NCI-H1436 (cell line): ENCODE results near the gene ABCG2.
"Not testable (repeated sequence)": the region's sequence is repeated elsewhere in the genome, so short reads cannot be mapped to it uniquely, and the experiment has no call there.

ENCODE experiments used
- DNase-seq: peaks from one replicate; lab custom pipeline; 2025; lab: John Stamatoyannopoulos, UW

Gene ABCG2

DNA sequence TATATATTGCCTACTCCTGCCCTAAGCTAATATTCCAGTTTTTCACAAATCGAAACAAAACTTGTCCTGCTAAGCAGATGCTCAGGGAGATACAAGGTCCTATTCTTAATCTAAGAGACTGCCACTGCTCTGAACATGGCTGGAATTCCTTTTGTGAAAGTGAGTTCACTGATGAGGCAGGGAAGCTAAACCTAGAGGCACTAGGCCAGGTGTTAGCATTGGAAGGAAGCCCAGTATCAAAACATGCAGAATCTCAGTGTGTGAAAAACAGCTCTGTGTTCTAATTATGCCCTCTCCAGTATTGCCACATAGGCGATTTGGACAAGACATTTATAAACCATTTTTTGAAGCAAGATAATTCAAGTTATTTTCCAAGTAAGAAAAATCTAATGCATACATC, 47.6 kb downstream of the ABCG2 start:
- no peak for DNase-seq

GRCh38 chr4:88109123-88109881, 49.1 kb downstream of the ABCG2 start:
- no peak for DNase-seq

- DNase-seq: no peak
Measured at GRCh38 chr4:88108747-88109122, 49.7 kb downstream of the ABCG2 start.

GRCh38 chr4:88108108-88108465, 50.4 kb downstream of the ABCG2 start:
- not testable (repeated sequence) for DNase-seq

GRCh38 chr4:88107406-88108107, 50.9 kb downstream of the ABCG2 start:
- no peak for DNase-seq

DNA sequence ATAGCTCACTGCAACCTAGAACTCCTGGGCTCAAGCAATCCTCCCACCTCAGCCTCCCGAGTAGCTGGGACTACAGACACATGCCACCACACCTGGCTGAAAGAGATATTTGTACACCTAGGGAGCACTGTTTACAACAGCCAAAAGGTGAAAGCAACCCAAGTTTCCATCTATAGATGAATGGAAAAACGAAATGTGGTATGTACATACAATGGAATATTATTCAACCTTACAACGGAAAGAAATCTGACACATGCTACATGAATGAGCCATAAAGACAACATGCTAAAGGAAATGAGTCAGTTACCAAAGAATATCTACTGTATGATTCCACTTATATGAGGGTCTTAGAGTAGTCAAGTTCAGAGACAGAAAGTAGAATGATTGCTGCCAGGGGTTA, 52.2 kb downstream of the ABCG2 start:
- no peak for DNase-seq

DNA sequence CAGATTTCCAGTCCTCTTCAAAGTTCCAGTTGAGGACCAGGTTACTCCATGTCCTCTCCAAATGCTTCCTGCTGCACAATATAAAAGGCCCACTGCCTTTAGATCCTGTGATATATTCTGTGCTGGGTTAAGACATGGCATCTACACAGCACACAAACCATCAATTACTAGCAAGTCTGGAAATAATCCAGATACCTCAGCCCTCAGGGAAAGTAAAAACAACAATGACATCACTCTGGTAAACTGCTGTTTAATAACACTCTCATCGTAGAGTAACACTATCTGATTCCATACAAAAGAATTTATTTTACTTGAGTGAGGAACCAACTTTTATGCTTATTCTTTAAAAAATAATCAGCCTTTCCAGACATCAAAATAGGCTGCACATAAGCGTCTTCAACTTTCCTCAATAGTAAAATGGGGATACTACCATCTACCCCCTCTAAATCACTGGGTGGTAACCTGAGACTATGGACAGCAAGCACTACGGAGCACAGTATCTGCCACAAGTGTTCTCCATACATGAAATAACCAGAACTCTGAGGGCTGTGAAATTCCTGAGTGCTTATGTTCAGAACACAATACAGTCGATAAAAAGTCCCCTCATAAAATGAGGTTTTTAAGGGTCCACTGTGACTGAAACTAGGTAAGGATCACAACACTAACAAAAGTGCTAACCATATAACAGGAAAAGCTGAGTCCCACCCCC, 53.4 kb downstream of the ABCG2 start:
- DNase-seq: no peak

DNA sequence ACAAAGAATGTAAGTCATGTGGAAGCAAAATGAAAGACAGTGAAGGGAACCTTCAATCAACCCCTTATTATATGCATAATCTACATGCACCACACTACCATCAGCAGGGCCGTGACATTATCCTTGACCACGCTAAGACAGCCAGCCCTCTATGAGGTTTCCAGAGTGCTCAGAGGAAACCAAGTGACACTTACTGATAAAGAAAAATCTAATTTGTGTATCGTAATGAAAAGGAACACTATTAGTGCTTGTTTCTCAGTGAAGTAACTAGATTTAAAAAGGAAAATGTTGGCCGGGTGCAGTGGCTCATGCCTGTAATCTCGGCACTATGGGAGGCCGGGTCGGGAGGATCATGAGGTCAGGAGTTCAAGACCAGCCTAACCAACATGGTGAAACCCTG, 56.4 kb downstream of the ABCG2 start:
- no peak for DNase-seq

DNA sequence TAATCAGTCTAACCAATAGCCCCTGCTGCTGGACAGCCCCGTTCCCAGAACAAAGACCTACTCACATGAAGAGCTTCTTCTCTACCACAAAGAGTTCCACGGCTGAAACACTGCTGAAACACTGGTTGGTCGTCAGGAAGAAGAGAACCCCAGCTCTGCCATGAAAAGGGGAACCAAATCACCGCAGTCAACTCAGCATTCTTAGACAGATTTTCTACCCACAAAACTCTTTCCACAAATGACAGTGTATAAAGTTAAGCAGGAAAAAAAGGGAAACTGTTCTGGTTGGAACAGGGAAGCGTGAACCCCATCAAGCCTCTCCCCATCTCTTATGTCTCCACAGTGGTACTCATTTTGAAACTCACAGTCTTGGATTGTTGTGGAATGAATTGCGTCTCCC, 57.3 kb downstream of the ABCG2 start:
- DNase-seq: no peak

DNA sequence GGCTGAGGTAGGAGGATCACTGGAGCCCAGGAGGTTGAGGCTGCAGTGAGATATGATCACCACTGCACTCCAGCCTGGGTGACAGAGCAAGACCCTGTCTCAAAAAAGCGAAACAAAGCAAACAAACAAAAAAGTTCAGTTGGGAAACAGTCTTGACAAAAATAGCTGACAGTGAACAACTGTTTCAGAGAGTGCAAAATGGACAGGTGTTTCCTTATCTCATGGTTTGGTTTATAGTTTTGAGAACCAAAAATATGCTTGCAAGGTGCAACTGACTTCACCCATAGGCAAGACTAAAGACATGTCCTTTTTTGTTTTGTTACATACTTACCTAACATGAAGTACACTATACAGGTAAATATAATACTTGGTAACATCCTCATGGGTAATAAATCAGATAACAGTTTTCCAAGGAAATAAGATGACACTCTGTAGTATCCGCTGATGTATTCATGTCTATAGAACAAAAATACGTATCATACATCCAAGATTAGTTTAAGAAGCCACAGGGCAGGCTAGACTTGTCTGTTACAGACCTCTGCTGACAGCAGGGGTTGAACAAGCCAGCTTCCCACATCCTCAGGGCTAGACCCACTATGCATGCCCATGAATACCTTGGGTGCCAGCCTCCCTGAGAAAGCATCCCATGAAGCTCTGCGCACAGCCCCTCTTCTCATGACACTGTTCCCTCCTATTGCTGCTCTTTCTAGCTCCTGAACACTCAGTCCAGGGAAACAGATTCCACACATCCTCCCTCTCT, 59.3 kb downstream of the ABCG2 start:
- no peak for DNase-seq

DNA sequence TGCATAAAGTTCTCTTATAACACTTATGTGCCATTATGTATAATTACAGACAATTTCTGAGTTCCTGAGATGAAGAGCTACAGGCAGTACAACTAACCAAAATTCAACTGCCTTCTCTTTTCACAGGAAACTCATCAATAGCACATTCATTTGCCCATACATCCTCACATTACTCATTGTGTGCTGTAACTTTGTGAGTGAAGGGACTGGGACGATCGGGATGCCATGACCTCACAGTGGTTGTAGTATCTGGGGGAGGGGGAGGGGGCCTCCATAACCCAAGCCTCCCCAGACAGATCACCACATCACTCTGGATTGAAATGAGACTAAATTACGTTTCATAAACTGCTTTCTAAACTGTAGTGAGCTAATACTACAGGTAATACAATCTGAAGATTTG, 60.7 kb downstream of the ABCG2 start:
- DNase-seq: no peak

DNA sequence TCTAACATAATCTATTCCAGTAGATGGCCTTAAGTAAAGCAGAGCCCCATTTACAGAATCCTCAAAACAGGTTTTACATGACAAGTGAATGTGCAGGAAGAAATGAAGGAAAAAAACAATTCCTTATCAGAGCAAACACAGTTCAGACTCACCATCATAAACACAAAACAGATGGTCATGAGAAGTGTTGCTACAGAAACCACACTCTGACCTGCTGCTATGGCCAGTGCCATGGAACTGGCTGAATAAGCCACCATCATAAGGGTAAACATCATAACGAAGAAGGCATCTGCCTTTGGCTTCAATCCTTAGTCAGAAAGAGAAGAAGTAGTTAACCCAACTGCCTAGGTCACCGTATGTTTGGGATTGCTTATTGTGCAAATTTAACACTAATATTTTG, 61.1 kb downstream of the ABCG2 start:
- DNase-seq: no peak

- DNase-seq: no peak
Measured at GRCh38 chr4:88093874-88094273, 64.6 kb downstream of the ABCG2 start.

DNA sequence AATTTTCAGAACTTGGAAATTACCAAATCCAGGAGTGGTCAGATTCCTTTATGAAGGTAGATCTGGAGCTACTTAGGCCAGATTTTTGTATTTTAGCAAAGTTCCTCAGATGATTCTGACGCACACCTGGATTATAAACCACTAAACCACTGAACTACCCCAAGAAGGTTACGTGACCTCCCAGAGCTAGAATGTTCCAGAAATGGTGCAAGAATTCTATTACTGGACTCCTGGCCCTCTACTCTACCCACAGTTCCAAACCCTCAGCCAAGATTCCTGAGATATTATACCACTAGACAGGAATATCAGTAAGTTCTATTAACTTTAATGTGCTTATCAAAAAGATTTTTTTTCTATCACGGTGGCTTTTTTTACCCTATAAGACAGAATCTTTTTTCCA, 67.1 kb downstream of the ABCG2 start:
- DNase-seq: no peak

- no peak for DNase-seq
Measured at GRCh38 chr4:88090898-88091297, 67.5 kb downstream of the ABCG2 start.

DNA sequence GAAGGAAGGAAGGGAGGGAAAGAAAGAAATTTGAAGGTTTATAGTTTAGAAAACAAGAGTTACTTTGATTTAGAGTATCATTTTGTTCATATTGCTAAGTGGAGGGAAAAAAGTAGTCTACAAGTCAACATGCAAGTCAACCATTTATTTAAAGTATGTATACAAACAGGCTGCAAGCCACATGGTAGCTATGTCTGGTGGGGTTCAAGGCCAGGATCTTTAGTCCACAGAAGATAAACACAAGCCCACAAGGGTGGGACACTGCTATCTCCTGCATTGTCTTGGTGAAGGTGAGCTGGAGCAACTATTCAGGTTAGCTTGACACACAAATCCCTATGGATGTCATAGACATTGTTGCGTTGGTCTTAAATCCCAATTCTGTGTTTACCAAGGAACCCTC, 71.4 kb downstream of the ABCG2 start:
- no peak for DNase-seq

DNA sequence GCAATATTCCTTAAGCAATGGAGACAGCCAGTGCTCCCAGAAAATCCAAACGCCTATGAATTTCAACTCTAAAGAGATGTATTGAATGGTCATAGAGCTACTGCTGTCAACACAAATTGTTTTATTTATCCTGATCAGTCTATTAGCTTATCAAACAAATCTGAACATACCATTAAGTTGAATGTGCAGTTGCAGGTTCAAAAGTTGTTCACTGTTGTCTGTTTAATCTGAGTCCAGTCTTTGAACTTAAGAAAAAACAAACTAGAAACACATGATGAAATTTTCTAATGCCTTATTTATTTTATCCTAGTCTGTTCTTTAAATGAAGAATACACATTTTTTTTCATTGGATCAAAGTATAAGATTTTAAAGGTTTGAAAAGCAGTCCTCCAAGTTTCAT, 77.8 kb downstream of the ABCG2 start:
- no peak for DNase-seq

- no peak for DNase-seq
Measured at GRCh38 chr4:88078579-88078978, 79.9 kb downstream of the ABCG2 start.

GRCh38 chr4:88077911-88078524, 80.4 kb downstream of the ABCG2 start:
- no peak for DNase-seq

DNA sequence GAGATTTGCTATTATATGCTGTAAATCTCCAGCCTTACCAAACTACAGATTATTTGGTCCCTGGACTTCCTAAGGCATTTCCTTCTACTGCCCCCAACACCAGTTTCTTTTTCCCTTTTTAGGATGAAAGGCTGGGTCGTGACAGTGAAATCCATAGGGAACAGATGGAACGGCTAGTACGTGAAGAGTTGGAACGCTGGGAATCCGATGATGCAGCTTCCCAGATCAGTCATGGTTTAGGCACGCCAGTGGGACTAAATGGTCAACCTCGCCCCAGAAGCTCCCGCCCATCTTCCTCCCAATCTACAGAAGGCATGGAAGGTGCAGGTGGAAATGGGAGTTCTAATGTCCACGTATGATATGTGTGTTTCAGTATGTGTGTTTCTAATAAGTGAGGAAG, 83.1 kb downstream of the ABCG2 start:
- DNase-seq: no peak

DNA sequence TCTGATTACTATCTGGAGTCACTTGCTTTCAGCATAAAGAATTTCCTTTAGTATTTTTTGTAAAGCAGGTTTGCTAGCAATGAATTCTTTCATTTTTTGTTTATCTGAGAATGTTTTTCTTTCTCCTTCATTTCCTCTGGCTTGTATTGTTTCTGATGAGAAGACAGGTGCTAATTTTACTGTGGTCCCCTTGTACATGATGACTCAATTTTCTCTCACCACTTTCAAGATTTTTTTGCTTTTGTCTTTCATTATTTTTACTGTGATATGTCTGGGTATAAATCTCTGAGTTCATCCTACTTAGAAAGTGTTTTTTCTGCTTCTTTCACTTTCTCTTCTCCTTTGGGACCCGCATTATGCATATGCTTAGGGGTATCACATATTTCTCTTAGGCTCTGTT, 88.4 kb downstream of the ABCG2 start:
- no peak for DNase-seq

DNA sequence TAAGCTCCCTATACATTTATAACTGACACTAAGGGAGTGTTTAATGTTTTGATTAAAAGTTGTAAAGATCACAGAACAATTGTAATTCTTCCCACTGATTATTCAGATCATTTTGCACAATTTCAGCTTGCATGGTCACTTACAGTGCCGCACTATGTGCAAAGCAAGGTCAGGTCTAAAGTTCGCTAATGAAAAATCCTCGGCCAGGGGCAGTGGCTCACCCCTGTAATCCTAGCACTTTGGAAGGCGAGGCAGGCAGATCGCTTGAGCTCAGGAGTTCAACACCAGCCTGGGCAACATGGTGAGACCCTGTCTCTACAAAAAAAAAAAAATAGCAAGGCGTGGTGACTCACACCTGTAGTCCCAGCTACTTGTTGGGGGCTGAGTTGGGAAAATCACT, 94.0 kb downstream of the ABCG2 start:
- DNase-seq: no peak
